ENCODE measurements around the gene DGKZ.

- TF ChIP-seq CTCF (IDR thresholded peaks at IDR 0.05; ENCODE audit: insufficient read depth, low read length, poor library complexity, severe bottlenecking) (no peak), EZH2phosphoT487 (conservative IDR thresholded peaks at IDR 0.05; ENCODE audit: low read length) (no peak)
Observed at GRCh38 chr11:46417711-46418110, 70.4 kb downstream of the DGKZ start.
